HepG2 (cell line): ENCODE measurements around the gene HLA-DQA1. TPM values are rescaled to one million over a fixed set of nuclear protein-coding genes. Genes with fewer than 3 reads are reported as not detected.

Experiments
- ATAC-seq: fragments of 200-7000 bp; cut with Tn5 transposase; 3 replicates; pipeline ENCODE4 v1.9.1; 2020; ENCODE audit warnings: mild to moderate bottlenecking, moderate library complexity
- BruUV-seq: library from RNA; stranded (reverse); fragments of 400-500 nt; replicated peaks from 2 replicates; lab custom pipeline; 2021; lab: Mats Ljungman, UMichigan
- CTCF ChIA-PET: fragments of 300-600 bp; formaldehyde crosslinking; extraction: SDS; loops from one replicate; lab custom pipeline; 2021; ENCODE audit warnings: low total read pairs, inconsistent platforms, low intra/inter-chr PET ratio; lab: Yijun Ruan, JAX
- POLR2A ChIA-PET: fragments of 350-600 bp; sonication (Branson Sonifier 250); formaldehyde crosslinking; loops from one replicate; lab custom pipeline; 2020; ENCODE audit warnings: antibody characterized with exemption, inconsistent platforms; lab: Yijun Ruan, JAX
- DNase-seq: peaks from one replicate; pipeline ENCODE4 v3.0.0-alpha.2; 2015; ENCODE audit warnings: low spot score
- FAIRE-seq: peaks from 3 replicates; lab custom pipeline; 2011; peaks lifted over from hg19 to GRCh38; lab: Jason Lieb, UNC
- H2AFZ ChIP-seq: one replicate; pipeline ENCODE4 v1.6.1; 2011; ENCODE audit warnings: low read length, inconsistent platforms
- H3K27ac ChIP-seq: fragments of 300-600 bp; 3 replicates; pipeline ENCODE4 v1.8.0; 2011; ENCODE audit warnings: mixed run types, mild to moderate bottlenecking, mixed read lengths, low read length, inconsistent platforms; ENCODE audit not compliant: insufficient read depth; ENCODE audit errors: extremely low read length
- H3K27me3 ChIP-seq, 2 experiments: fragments of 200-600 bp in 1 of 2; 2 replicates in 1 of 2; 3 replicates in 1 of 2; pipeline versions ENCODE4 v1.6.0 to v1.8.0; 2011; ENCODE audit warnings: low read length in 2 of 2, mild to moderate bottlenecking in 2 of 2, moderate library complexity in 2 of 2, inconsistent platforms in 1 of 2; ENCODE audit not compliant: insufficient read depth in 2 of 2, control insufficient read depth in 1 of 2
- H3K36me3 ChIP-seq, 2 experiments: fragments of 200-600 bp in 1 of 2; replicated peaks in 1 of 2; 2 replicates in 1 of 2; 3 replicates in 1 of 2; pipeline versions ENCODE4 v1.5.1 to v1.8.0; 2011; ENCODE audit warnings: low read length in 2 of 2, inconsistent platforms in 1 of 2; ENCODE audit not compliant: insufficient read depth in 2 of 2, control insufficient read depth in 1 of 2
- H3K4me1 ChIP-seq: 2 replicates; pipeline ENCODE4 v1.5.1; 2012; ENCODE audit warnings: low read length, inconsistent platforms; ENCODE audit not compliant: insufficient read depth
- H3K4me2 ChIP-seq: 2 replicates; pipeline ENCODE4 v1.6.0; 2011; ENCODE audit warnings: low read depth, low read length, inconsistent platforms
- H3K4me3 ChIP-seq, 3 experiments: fragments of 200-600 bp in 1 of 3; sonication (generic), shearing (Covaris generic) in 1 of 3; replicated peaks in 1 of 3; 2 replicates each; pipeline ENCODE4 v1.5.1; 2011 to 2016; ENCODE audit warnings: low read length in 3 of 3, inconsistent platforms in 2 of 3, low read depth in 2 of 3, mild to moderate bottlenecking in 2 of 3, control low read depth in 1 of 3, mixed read lengths in 1 of 3; ENCODE audit not compliant: insufficient read depth in 1 of 3
- H3K79me2 ChIP-seq: one replicate; pipeline ENCODE4 v1.6.1; 2011; ENCODE audit warnings: low read length, inconsistent platforms; ENCODE audit not compliant: insufficient read depth
- H3K9ac ChIP-seq: 2 replicates; pipeline ENCODE4 v1.6.0; 2011; ENCODE audit warnings: mild to moderate bottlenecking, low read depth, low read length, inconsistent platforms; ENCODE audit not compliant: insufficient read depth
- H3K9me3 ChIP-seq: 2 replicates; pipeline ENCODE4 v1.5.1; 2012; ENCODE audit warnings: mild to moderate bottlenecking, low read length
- H4K20me1 ChIP-seq: 2 replicates; pipeline ENCODE4 v1.6.0; 2011; ENCODE audit warnings: inconsistent platforms, mild to moderate bottlenecking, low read length, moderate library complexity; ENCODE audit not compliant: insufficient read depth
- CBFB ChIP-seq: sonication (generic); formaldehyde crosslinking; IDR thresholded peaks from 2 replicates; pipeline ENCODE4 v1.4.0; 2020; ENCODE audit warnings: missing genetic modification reagents
- CHD2 ChIP-seq: IDR thresholded peaks from 2 replicates; pipeline ENCODE4 v1.6.1; 2011; ENCODE audit warnings: low read depth, low read length, improper control_type of control experiment
- HOXA7 ChIP-seq: sonication (generic); formaldehyde crosslinking; IDR thresholded peaks from 2 replicates; pipeline ENCODE4 v1.8.1; 2022; ENCODE audit warnings: mild to moderate bottlenecking, missing genetic modification reagents, moderate library complexity
- PLSCR1 ChIP-seq: sonication (generic); formaldehyde crosslinking; IDR thresholded peaks from 2 replicates; pipeline ENCODE4 v1.5.0; 2020; ENCODE audit warnings: missing genetic modification reagents, mild to moderate bottlenecking, borderline replicate concordance
- SNAPC5 ChIP-seq: sonication (generic); formaldehyde crosslinking; IDR thresholded peaks from 2 replicates; pipeline ENCODE4 v1.8.1; 2023; ENCODE audit warnings: mild to moderate bottlenecking, missing genetic modification reagents, borderline replicate concordance
- ZNF121 ChIP-seq: sonication (generic); formaldehyde crosslinking; IDR thresholded peaks from 2 replicates; pipeline ENCODE4 v1.5.0; 2020; ENCODE audit warnings: mild to moderate bottlenecking, missing genetic modification reagents
- ZNF17 ChIP-seq: sonication (generic); formaldehyde crosslinking; IDR thresholded peaks from 2 replicates; pipeline ENCODE4 v1.5.0; 2020; ENCODE audit warnings: mild to moderate bottlenecking, missing genetic modification reagents
- WGBS: methylation state at CpG from one replicate; pipeline ENCODE4 v1.1.6; 2017; ENCODE audit warnings: low lambda C conversion rate; 5-methylcytosine and 5-hydroxymethylcytosine counted together
- in situ Hi-C: cut with HindIII; loops from 2 replicates; pipeline ENCODE4 v1.10.0; 2017; ENCODE audit warnings: low pct_unique_long_range_greater_than_20kb; ENCODE audit not compliant: extremely low pct_ligation_motif_present
- intact Hi-C: fragments of 100-400 bp; cut with micrococcal nuclease; formaldehyde crosslinking; loops from one replicate; pipeline ENCODE4 v1.10.0; 2022; ENCODE audit not compliant: unreplicated experiment
- polyA plus RNA-seq, 8 experiments: library from polyadenylated mRNA; depleted of rRNA in 3 of 8; stranded (reverse) in 7 of 8; unstranded in 1 of 8; fragments of >200 nt; fragmentation: Illumina TruSeq in 4 of 8; extraction: Trizol in 4 of 8; gene quantifications; 2 replicates each; pipeline versions ENCODE4 v1.2.1 to v1.2.3, GENCODE V29; 2011 to 2016; ENCODE audit warnings: low read depth in 4 of 8, missing spikeins in 1 of 8, mixed read lengths in 1 of 8; ENCODE audit not compliant: insufficient read depth in 1 of 8
- total RNA-seq, 5 experiments: library from RNA; depleted of rRNA; stranded (reverse); fragments of >200 nt; fragmentation: Illumina TruSeq; extraction: Trizol; gene quantifications; 2 replicates each; pipeline ENCODE4 v1.2.3, GENCODE V29; 2016; ENCODE audit warnings: low read depth in 1 of 5
- TF ChIP-seq, protein P1 (sequence below): sonication (generic); formaldehyde crosslinking; IDR thresholded peaks from 2 replicates; pipeline ENCODE4 v1.5.1; 2020; ENCODE audit warnings: mild to moderate bottlenecking, missing genetic modification reagents, moderate library complexity
- TF ChIP-seq, protein P2 (sequence below): sonication (generic); formaldehyde crosslinking; conservative IDR thresholded peaks from 2 replicates; pipeline ENCODE4 v1.8.0; 2022; ENCODE audit warnings: mild to moderate bottlenecking, moderate library complexity, missing genetic modification reagents
- TF ChIP-seq, protein P3 (sequence below): sonication (generic); formaldehyde crosslinking; conservative IDR thresholded peaks from 2 replicates; pipeline ENCODE4 v1.8.0; 2022; ENCODE audit warnings: low read depth, missing genetic modification reagents

HLA-DQA1 gene
- total and polyA plus RNA-seq, 2 of the 13 experiments (the other 11 are each of a cell fraction or from before 2014, with no cell fraction given): not detected

DNA sequence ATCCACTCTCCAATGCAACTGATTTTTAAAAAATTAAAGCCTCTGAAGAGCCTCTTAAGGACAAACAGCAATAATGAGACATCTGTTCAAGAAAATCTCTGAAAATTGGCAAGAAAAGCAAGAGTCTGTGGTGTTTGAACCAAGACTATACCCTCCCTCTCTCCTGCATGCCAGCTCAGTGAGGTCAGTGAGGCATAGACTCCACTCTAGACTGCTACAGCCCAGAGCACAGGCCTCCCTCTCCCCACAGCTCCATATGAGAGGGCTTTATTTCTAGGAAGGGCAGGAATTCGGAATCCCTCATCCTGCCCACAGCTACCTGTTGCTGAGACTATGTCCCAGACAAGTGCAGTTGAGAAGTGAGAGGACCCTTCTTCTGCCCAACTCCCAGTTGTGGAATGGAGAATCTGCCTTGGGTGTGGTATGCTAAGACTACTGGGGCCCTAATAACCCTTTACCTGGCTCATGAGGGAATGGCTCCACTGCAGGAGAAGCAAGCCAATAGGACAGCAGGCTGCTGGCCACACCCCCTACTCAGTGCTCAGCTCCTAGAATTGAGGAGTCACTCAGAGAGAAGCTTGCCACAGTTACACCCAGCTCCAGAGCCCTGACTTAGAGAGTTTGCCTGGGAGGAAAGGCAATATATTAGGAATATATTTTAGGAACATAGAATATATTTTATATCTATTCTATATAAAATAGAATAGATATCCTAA is 22.7 kb upstream of the HLA-DQA1 start:
- no peak for TF ChIP-seq ZNF121 (CRISPR knock-in tag)
- no peak for TF ChIP-seq HOXA7 (CRISPR knock-in tag)
- TF ChIP-seq, protein P1, sequence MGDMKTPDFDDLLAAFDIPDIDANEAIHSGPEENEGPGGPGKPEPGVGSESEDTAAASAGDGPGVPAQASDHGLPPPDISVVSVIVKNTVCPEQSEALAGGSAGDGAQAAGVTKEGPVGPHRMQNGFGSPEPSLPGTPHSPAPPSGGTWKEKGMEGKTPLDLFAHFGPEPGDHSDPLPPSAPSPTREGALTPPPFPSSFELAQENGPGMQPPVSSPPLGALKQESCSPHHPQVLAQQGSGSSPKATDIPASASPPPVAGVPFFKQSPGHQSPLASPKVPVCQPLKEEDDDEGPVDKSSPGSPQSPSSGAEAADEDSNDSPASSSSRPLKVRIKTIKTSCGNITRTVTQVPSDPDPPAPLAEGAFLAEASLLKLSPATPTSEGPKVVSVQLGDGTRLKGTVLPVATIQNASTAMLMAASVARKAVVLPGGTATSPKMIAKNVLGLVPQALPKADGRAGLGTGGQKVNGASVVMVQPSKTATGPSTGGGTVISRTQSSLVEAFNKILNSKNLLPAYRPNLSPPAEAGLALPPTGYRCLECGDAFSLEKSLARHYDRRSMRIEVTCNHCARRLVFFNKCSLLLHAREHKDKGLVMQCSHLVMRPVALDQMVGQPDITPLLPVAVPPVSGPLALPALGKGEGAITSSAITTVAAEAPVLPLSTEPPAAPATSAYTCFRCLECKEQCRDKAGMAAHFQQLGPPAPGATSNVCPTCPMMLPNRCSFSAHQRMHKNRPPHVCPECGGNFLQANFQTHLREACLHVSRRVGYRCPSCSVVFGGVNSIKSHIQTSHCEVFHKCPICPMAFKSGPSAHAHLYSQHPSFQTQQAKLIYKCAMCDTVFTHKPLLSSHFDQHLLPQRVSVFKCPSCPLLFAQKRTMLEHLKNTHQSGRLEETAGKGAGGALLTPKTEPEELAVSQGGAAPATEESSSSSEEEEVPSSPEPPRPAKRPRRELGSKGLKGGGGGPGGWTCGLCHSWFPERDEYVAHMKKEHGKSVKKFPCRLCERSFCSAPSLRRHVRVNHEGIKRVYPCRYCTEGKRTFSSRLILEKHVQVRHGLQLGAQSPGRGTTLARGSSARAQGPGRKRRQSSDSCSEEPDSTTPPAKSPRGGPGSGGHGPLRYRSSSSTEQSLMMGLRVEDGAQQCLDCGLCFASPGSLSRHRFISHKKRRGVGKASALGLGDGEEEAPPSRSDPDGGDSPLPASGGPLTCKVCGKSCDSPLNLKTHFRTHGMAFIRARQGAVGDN (CRISPR knock-in tag): no peak
- TF ChIP-seq, protein P2, sequence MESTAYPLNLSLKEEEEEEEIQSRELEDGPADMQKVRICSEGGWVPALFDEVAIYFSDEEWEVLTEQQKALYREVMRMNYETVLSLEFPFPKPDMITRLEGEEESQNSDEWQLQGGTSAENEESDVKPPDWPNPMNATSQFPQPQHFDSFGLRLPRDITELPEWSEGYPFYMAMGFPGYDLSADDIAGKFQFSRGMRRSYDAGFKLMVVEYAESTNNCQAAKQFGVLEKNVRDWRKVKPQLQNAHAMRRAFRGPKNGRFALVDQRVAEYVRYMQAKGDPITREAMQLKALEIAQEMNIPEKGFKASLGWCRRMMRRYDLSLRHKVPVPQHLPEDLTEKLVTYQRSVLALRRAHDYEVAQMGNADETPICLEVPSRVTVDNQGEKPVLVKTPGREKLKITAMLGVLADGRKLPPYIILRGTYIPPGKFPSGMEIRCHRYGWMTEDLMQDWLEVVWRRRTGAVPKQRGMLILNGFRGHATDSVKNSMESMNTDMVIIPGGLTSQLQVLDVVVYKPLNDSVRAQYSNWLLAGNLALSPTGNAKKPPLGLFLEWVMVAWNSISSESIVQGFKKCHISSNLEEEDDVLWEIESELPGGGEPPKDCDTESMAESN (CRISPR knock-in tag): no peak
- no peak for TF ChIP-seq PLSCR1
- TF ChIP-seq SNAPC5 (CRISPR knock-in tag): no peak
- no peak for TF ChIP-seq CBFB (CRISPR knock-in tag)
- TF ChIP-seq, protein P3, sequence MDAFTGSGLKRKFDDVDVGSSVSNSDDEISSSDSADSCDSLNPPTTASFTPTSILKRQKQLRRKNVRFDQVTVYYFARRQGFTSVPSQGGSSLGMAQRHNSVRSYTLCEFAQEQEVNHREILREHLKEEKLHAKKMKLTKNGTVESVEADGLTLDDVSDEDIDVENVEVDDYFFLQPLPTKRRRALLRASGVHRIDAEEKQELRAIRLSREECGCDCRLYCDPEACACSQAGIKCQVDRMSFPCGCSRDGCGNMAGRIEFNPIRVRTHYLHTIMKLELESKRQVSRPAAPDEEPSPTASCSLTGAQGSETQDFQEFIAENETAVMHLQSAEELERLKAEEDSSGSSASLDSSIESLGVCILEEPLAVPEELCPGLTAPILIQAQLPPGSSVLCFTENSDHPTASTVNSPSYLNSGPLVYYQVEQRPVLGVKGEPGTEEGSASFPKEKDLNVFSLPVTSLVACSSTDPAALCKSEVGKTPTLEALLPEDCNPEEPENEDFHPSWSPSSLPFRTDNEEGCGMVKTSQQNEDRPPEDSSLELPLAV (CRISPR knock-in tag): no peak
- no peak for TF ChIP-seq CHD2
- no peak for TF ChIP-seq ZNF17 (CRISPR knock-in tag)
- intact Hi-C loops (no loop called here), in situ Hi-C loops (no loop called here)
- ChIA-PET POLR2A (no interaction called here), CTCF (no interaction called here)
- Histone ChIP-seq H3K4me1 (no peaks in the 10 kb centered on the region), H3K9ac (no peak overlapping the region), H3K4me2 (no peak overlapping the region), H3K9me3 (no peaks in the 10 kb centered on the region), H3K27ac (no peak overlapping the region), H3K4me3 (no peak overlapping the region), H4K20me1 (no peaks in the 10 kb centered on the region), H3K27me3 (peaks cover 0 to 3% of the 10 kb centered on the region in 2 experiments; a peak in 1 of 5 replicates), H2AFZ (no peak overlapping the region), H3K79me2 (no peaks in the 10 kb centered on the region), H3K36me3 (no peaks in the 10 kb centered on the region)
- DNase-seq (no peak), FAIRE-seq (no peak), ATAC-seq (no peak)
- no TSS peak for BruUV-seq
- WGBS: 10% methylated on average over 1 of the region's 1 CpG
